ENCODE results near the gene RGS4. TPM values are rescaled to one million over a fixed set of nuclear protein-coding genes. Genes with fewer than 3 reads are reported as not detected.

The RGS4 gene
- total and polyA plus RNA-seq, 2 experiments from 2014 or later: 0.32 to 0.38 TPM

DNA sequence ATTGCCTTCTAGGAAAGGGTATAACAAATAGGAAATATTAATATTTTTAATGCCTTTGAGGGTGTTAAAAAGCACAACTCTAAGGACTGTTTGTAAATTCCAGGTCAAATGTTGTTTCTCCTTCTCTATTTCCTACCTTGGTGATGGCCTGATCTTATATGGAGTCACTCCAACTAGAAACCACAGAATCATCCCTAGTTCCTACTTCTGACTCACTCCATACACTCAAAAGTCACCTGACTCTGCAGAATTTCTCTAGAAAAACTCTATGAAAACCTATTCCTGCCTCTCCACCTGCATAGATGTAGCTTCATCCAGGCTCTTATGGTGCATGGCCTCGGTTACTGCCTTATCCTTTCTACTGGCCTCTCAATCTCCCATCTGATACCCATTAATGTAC, 14.5 kb downstream of the RGS4 start:
- Mint-ChIP-seq H3K27ac (no peak overlapping the region), H3K4me3 (no peak overlapping the region), H3K27me3 (ENCODE audit: insufficient read depth, low read depth, poor library complexity) (no peaks in the 10 kb centered on the region), H3K36me3 (ENCODE audit: low read depth) (no peaks in the 10 kb centered on the region), H3K4me1 (no peaks in the 10 kb centered on the region), H3K9me3 (no peaks in the 10 kb centered on the region)
- DNase-seq (ENCODE audit: low spot score) (no peak), ATAC-seq (no peak)
- H3F3A ChIP-seq (replicated peaks; ENCODE audit: low read depth): no peaks in the 10 kb centered on the region
- no peaks in the 10 kb centered on the region for H3K4me1 ChIP-seq (ENCODE audit: insufficient read depth)
- no peak overlapping the region for H3K27ac ChIP-seq (ENCODE audit: low read depth)
- H4K20me1 ChIP-seq (replicated peaks; ENCODE audit: insufficient read depth): no peaks in the 10 kb centered on the region
- H3K36me3 ChIP-seq (ENCODE audit: insufficient read depth): no peaks in the 10 kb centered on the region
- H3K4me3 ChIP-seq: no peak overlapping the region
- no peak overlapping the region for H3K4me2 ChIP-seq
- H3K79me2 ChIP-seq (replicated peaks; ENCODE audit: insufficient read depth): no peaks in the 10 kb centered on the region
- H3K9me2 ChIP-seq (ENCODE audit: insufficient read depth): no peaks in the 10 kb centered on the region
- no peak overlapping the region for H2AFZ ChIP-seq
- no peaks in the 10 kb centered on the region for H3K27me3 ChIP-seq (ENCODE audit: insufficient read depth)
- TF ChIP-seq NANOG (IDR thresholded peaks at IDR 0.05; ENCODE audit: borderline replicate concordance): no peak

DNA sequence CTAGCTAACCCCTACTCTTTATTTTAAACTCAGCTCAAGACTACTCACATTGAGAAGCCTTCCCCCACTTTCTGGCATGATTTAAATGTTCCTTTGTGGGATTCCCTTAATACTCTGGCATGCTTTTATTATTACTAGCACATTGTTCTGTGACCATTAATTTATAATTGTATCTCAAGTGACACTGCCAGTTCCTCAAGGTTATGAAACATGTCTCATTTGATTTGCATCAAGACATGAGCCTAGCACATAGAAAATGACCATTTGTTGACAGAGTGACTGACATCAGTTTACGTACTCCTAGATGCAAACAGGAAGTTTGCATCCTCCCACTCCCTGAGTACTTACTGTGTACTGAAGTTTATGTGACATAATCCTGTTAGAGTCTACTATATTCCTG, 15.2 kb downstream of the RGS4 start:
- Histone ChIP-seq H4K20me1 (replicated peaks; ENCODE audit: insufficient read depth) (no peaks in the 10 kb centered on the region), H3K4me1 (ENCODE audit: insufficient read depth) (no peaks in the 10 kb centered on the region), H3K27me3 (ENCODE audit: insufficient read depth) (no peaks in the 10 kb centered on the region), H2AFZ (no peak overlapping the region), H3K36me3 (ENCODE audit: insufficient read depth) (no peaks in the 10 kb centered on the region), H3K79me2 (replicated peaks; ENCODE audit: insufficient read depth) (no peaks in the 10 kb centered on the region), H3K27ac (ENCODE audit: low read depth) (no peak overlapping the region), H3K9me2 (ENCODE audit: insufficient read depth) (no peaks in the 10 kb centered on the region), H3K4me3 (no peak overlapping the region), H3K4me2 (no peak overlapping the region), H3F3A (replicated peaks; ENCODE audit: low read depth) (no peaks in the 10 kb centered on the region)
- TF ChIP-seq EZH2phosphoT487 (IDR thresholded peaks at IDR 0.05; ENCODE audit: unreplicated experiment) (no peak), JUNB (IDR thresholded peaks at IDR 0.05; ENCODE audit: unreplicated experiment) (no peak), POLR2AphosphoS5 (IDR thresholded peaks at IDR 0.05; ENCODE audit: low read depth) (no peak), STAT1 (IDR thresholded peaks at IDR 0.05; ENCODE audit: unreplicated experiment) (no peak)
- TF ChIP-seq, protein P1, sequence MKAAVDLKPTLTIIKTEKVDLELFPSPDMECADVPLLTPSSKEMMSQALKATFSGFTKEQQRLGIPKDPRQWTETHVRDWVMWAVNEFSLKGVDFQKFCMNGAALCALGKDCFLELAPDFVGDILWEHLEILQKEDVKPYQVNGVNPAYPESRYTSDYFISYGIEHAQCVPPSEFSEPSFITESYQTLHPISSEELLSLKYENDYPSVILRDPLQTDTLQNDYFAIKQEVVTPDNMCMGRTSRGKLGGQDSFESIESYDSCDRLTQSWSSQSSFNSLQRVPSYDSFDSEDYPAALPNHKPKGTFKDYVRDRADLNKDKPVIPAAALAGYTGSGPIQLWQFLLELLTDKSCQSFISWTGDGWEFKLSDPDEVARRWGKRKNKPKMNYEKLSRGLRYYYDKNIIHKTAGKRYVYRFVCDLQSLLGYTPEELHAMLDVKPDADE (IDR thresholded peaks at IDR 0.05): no peak
- H3K36me3 Mint-ChIP-seq (ENCODE audit: low read depth): no peaks in the 10 kb centered on the region
- no peaks in the 10 kb centered on the region for H3K4me1 Mint-ChIP-seq
- H3K27ac Mint-ChIP-seq: no peak overlapping the region
- no peaks in the 10 kb centered on the region for H3K9me3 Mint-ChIP-seq
- H3K27me3 Mint-ChIP-seq (ENCODE audit: insufficient read depth, low read depth, poor library complexity): no peaks in the 10 kb centered on the region
- DNase-seq (ENCODE audit: low spot score) (no peak), ATAC-seq (no peak)
- H3K4me3 Mint-ChIP-seq: no peak overlapping the region

DNA sequence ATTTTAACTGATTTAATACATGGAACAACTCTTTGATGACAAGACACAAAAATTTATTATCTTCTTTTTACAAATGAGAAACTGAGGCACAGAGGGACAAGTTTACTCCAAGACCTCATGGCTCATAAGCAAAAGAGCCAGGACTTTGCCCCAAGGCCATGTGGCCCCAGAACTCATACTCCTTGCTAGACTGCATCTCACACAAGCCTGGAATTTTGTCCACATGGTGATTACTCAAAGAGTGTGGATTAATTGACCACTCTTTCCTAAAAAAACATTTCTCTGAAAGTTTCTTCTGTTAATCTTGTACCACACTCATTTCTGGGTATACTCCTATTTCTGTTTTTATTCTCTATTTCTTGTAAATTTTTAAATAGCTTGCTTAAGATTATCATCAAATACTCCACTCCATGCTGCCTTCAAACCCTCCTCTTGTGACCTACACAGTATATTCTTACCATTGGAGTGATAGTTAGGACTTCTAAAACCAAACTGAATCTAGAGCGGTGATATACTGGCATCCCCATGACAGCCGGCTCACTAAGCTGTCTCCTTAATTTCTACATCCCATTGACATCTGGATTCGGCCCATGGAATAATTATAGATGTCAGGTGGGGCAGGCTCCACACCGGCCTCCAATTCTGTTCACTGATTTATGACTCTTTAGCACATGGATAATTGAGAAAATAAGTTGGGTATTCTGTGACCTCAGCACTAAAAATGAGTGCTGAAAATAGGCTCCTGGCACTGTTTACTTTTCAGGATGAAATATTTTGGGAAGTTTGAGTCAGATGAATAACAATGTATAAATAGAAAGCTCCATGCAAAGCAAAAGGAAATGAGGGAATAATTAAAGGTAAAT, 16.1 kb downstream of the RGS4 start:
- Mint-ChIP-seq H3K27me3 (ENCODE audit: insufficient read depth, low read depth, poor library complexity) (no peaks in the 10 kb centered on the region), H3K27ac (no peak overlapping the region), H3K4me1 (no peaks in the 10 kb centered on the region), H3K36me3 (ENCODE audit: low read depth) (no peaks in the 10 kb centered on the region), H3K4me3 (no peak overlapping the region), H3K9me3 (no peaks in the 10 kb centered on the region)
- Histone ChIP-seq H3K4me2 (no peak overlapping the region), H3K27me3 (ENCODE audit: insufficient read depth) (no peaks in the 10 kb centered on the region), H3K4me1 (ENCODE audit: insufficient read depth) (no peaks in the 10 kb centered on the region), H3K27ac (ENCODE audit: low read depth) (no peak overlapping the region), H3K36me3 (ENCODE audit: insufficient read depth) (no peaks in the 10 kb centered on the region), H3F3A (replicated peaks; ENCODE audit: low read depth) (no peaks in the 10 kb centered on the region), H3K9me2 (ENCODE audit: insufficient read depth) (no peaks in the 10 kb centered on the region), H3K4me3 (no peak overlapping the region), H3K79me2 (replicated peaks; ENCODE audit: insufficient read depth) (no peaks in the 10 kb centered on the region), H4K20me1 (replicated peaks; ENCODE audit: insufficient read depth) (no peaks in the 10 kb centered on the region), H2AFZ (no peak overlapping the region)
- DNase-seq (ENCODE audit: low spot score) (no peak), ATAC-seq (no peak)
- TF ChIP-seq STAT1 (IDR thresholded peaks at IDR 0.05; ENCODE audit: unreplicated experiment) (no peak), EZH2phosphoT487 (IDR thresholded peaks at IDR 0.05; ENCODE audit: unreplicated experiment) (no peak), EZH2 (IDR thresholded peaks at IDR 0.05; ENCODE audit: low read depth, unreplicated experiment) (no peak), ZNF114 (CRISPR knock-in tag; IDR thresholded peaks at IDR 0.05) (no peak), CREB1 (CRISPR knock-in tag; IDR thresholded peaks at IDR 0.05; ENCODE audit: low read depth) (no peak), POLR2AphosphoS5 (IDR thresholded peaks at IDR 0.05; ENCODE audit: low read depth) (no peak)
- TF ChIP-seq, protein P2, sequence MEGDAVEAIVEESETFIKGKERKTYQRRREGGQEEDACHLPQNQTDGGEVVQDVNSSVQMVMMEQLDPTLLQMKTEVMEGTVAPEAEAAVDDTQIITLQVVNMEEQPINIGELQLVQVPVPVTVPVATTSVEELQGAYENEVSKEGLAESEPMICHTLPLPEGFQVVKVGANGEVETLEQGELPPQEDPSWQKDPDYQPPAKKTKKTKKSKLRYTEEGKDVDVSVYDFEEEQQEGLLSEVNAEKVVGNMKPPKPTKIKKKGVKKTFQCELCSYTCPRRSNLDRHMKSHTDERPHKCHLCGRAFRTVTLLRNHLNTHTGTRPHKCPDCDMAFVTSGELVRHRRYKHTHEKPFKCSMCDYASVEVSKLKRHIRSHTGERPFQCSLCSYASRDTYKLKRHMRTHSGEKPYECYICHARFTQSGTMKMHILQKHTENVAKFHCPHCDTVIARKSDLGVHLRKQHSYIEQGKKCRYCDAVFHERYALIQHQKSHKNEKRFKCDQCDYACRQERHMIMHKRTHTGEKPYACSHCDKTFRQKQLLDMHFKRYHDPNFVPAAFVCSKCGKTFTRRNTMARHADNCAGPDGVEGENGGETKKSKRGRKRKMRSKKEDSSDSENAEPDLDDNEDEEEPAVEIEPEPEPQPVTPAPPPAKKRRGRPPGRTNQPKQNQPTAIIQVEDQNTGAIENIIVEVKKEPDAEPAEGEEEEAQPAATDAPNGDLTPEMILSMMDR (conservative IDR thresholded peaks at IDR 0.05; ENCODE audit: low read depth in 2 of 2): no peak
- TF ChIP-seq, protein P1 (IDR thresholded peaks at IDR 0.05): no peak
- TF ChIP-seq, protein P3, sequence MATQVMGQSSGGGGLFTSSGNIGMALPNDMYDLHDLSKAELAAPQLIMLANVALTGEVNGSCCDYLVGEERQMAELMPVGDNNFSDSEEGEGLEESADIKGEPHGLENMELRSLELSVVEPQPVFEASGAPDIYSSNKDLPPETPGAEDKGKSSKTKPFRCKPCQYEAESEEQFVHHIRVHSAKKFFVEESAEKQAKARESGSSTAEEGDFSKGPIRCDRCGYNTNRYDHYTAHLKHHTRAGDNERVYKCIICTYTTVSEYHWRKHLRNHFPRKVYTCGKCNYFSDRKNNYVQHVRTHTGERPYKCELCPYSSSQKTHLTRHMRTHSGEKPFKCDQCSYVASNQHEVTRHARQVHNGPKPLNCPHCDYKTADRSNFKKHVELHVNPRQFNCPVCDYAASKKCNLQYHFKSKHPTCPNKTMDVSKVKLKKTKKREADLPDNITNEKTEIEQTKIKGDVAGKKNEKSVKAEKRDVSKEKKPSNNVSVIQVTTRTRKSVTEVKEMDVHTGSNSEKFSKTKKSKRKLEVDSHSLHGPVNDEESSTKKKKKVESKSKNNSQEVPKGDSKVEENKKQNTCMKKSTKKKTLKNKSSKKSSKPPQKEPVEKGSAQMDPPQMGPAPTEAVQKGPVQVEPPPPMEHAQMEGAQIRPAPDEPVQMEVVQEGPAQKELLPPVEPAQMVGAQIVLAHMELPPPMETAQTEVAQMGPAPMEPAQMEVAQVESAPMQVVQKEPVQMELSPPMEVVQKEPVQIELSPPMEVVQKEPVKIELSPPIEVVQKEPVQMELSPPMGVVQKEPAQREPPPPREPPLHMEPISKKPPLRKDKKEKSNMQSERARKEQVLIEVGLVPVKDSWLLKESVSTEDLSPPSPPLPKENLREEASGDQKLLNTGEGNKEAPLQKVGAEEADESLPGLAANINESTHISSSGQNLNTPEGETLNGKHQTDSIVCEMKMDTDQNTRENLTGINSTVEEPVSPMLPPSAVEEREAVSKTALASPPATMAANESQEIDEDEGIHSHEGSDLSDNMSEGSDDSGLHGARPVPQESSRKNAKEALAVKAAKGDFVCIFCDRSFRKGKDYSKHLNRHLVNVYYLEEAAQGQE (IDR thresholded peaks at IDR 0.05; ENCODE audit: unreplicated experiment): no peak

Data from GM23338 (cell line).